Measurements from ENCODE around the gene SLIRP.
"Not testable (repeated sequence)": the region's sequence is repeated elsewhere in the genome, so short reads cannot be mapped to it uniquely, and the experiment has no call there.

SLIRP gene

DNA sequence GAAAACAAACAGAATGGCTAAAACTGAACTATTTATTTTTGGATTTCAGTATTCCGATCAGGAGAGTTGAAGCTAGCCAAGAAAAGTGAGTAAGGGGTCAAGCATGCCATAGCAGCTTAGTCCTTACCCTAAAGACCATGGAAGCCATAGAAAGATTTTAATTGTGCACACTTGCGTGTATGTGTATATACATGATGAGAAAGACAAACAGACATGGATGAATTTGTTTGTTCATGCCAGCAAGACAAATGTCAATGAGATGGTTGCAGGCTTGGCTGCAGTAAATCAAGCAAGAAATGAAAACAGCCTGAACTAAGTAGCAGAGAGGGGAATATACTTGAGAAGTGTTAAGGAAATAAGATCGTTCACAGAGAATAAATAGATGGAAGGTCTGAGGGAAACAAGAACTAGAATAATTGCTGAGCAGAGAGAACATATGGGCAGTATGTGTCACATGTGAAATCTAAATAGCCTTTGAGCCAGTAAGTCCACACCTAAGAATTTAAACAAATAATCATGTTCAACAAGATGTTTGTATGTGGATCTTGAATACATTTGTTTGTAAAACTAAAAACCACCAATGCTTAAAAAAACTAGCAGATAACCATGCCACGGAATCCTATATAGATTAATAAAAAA lies 38.3 kb downstream of the SLIRP start:
- no peak for DNase-seq (ENCODE audit: low read depth)

DNA sequence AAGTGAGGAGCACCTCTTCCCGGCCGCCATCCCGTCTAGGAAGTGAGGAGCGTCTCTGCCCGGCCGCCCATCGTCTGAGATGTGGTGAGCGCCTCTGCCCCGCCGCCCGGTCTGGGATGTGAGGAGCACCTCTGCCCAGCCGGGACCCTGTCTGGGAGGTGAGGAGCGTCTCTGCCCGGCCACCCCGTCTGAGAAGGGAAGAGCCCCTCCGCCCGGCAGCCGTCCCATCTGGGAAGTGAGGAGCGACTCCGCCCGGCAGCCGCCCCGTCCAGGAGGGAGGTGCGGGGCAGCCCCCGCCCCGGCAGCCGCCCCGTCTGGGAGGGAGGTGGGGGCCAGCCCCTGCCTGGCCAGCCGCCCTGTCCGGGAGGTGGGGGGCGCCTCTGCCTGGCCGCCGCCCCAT lies 39.5 kb downstream of the SLIRP start:
- not testable (repeated sequence) for DNase-seq (ENCODE audit: low read depth)

DNA sequence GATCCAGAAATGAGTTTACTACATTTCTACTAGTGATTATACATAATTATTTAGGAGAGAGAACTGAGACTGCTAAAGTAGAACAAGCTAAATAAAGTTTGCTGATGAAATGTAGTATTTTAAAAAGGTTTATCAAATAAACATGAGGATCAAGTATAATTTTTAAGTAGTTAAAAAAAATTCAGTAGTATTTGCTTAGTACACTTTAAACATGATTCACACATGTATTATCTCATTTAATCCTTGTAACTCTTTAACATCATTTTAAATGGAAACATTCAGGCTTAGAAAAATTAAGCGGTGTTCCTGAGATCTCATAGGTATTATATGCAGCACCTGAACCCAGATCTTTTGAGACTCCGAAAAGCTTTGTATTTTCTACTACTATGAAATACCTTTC lies 44.4 kb downstream of the SLIRP start:
- no peak for DNase-seq (ENCODE audit: low read depth)

DNA sequence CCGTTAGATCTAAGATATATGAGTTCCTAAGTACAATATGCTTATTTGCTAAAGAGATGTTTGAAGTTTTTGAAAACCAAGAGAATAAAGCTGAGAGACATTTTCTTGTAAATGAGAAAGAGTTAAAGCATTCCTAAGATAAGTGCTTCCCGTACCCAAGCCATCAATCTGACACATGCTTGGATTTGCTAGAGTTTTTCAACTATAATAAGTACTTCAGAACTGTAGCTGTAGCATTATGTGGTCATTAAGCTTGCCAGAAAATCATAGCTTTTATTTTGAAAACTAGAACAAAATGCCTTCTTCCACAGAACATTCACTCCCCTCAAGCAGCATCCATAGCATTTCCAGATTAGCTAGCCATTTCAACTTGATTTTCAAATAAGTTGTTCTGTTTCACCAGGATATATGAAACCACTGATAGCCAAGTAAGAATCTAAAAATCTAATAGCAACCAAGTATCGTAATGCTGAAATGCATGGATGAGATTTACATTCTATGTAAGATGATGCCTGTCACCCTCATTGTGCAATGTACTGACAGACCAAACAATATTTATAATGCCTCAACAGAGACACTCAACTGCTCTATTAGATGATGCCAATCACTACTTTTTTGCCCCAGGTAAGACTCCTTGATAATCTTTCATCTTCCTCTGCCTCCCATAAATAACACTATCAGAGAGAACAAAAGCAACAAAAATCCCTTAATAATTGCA lies 45.1 kb downstream of the SLIRP start:
- DNase-seq (ENCODE audit: low read depth), result no peak

DNA sequence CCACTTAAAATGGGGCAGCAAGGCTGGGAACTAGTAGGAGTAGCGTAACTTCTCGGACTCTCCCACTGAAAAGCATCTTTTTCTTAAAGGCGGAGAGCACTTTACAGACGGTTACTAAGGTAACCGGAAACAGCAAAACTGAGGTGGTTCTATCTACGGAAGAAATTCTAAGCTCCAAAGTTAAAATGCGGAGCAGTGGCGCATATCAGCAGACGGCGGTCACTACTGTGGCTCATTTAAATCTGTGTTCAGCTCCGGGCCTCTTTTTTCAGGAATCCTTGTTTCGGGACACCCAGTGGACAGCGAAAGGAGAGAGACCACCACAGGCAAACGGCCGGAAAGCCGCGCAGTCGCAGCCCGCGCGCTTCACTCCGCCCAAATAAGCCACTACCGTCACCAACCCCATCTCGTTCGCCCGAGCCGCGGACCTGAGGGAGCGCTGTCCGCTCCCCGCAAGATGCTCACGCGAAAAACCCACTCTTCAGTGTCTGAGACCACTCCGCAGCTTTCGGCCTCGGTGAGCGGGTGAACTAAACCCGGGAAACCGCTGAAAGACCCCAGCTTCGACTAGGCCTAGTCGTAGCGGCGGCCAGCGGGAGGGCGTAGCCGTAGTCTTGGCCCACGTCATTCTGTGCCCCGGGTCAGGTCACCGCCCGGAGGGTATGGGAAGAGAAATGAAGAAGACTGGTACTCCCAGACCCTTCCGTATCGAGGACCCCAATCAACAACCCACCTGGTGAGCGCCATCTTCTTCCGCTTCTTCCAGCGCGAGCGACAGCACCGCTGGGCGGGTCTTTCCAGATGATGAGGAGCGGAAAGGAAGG lies 52.7 kb downstream of the SLIRP start, which contains the start of gene SNW1:
Gene SNW1, minus strand, starts transcription at position 776 of the 824 bp plus-strand sequence. Its CDS starts 29 bp downstream, at position 747.
- peak; percentile 75 for DNase-seq (ENCODE audit: low read depth)

DNA sequence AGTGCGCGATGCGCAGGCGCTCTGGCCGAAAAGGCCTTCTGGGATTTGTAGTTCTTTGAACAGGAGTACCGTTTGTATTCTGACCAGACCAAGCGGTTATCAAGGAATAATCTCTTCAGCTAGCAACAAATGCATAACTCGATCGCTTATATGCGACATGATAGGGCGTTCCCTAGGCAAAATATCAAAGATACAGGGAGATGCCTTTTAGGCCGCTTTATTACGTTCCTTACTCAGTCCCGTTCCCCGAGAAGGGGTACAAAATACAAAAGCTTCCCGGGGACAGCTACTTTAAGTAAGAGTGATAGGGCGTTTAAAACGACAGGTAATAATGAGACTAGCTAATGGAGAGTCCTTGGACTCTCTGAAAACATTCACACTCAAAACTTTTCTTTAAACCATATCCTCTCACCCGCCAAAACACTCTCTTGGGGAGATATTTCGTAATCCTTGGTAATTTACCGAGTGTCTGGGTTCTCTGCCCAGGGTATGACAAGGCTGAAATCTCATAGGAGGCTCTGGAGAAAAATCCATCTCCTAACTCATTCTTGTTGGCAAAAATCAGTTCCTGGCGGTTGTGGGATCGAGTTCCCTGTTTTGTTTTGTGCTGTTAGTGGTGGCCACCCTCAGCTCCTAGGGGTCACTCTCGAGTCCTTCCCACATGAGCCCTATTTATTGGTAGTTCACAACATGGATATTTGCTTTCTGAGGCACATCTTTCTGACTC lies 53.5 kb downstream of the SLIRP start:
- DNase-seq (ENCODE audit: low read depth), result peak; percentile 25

DNA sequence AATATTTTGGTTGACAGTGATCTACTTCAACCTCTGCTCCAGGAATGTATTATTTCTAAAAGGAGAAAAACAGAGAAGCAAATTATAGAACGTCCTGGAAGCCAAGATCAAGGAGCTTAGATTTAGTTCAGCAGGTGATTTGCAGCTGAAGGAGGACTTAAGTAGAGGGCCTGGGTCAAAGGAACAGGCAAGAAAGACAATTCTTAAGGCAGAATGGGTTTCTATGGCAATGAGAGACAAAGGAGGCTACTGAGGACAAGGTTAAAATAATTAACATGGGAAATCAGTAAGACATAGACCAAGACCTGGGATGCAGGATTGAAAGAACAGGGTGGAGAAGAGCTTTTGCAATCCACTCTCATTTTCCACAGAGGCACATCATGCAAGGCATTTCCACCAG lies 55.4 kb downstream of the SLIRP start:
- DNase-seq (ENCODE audit: low read depth), result no peak

DNA sequence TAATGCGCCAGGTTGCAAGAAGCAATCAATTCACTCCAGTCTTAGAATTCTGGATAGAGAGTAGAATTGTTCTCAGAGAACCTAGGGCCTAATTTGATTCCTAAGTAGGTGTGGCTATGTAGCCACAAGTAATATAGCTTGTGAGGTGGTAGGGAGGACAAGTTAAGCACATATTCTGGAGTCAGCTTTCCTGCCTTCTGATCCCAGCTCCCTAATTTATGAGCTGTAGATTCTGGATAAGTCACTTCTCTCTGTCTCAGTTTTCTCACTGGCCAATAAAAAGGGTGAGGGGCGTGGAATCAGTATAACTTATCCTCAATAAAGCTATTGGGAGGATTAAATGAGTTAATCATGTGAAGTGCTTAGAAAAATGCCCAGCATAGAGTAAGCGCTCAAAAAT lies 56.1 kb downstream of the SLIRP start:
- DNase-seq (ENCODE audit: low read depth), result no peak

Data from CMK (cell line).